Naive thymus-derived CD4-positive, alpha-beta T cell (primary cell): ENCODE results near the gene TUBB4B. TPM values are rescaled to one million over a fixed set of nuclear protein-coding genes. Genes with fewer than 3 reads are reported as not detected.

Experiments used
- ATAC-seq: fragments of 150-1000 bp; cut with Tn5 transposase; 2 replicates; pipeline ENCODE4 v1.10.0; 2021; ENCODE audit warnings: mild to moderate bottlenecking, moderate library complexity
- CTCF ChIA-PET: fragments of 350-600 bp; sonication (Branson Sonifier 250); formaldehyde crosslinking; loops from one replicate; lab custom pipeline; 2021; ENCODE audit warnings: antibody characterized with exemption; lab: Charles Lee
- POLR2A ChIA-PET: fragments of 350-600 bp; sonication (Branson Sonifier 250); formaldehyde crosslinking; loops from one replicate; lab custom pipeline; 2021; ENCODE audit warnings: antibody characterized with exemption, inconsistent platforms; lab: Charles Lee
- DNase-seq, 9 donors: peaks; one replicate each; pipeline versions ENCODE4 v3.0.0 to v3.0.0-alpha.2; 2020 to 2022; ENCODE audit warnings: mixed read lengths in 1 of 9
- H3K27ac ChIP-seq: one replicate; pipeline ENCODE4 v1.7.0; 2013; ENCODE audit warnings: mild to moderate bottlenecking, low read depth, low read length, moderate library complexity
- H3K27me3 ChIP-seq, 2 donors: one replicate each; pipeline ENCODE4 v1.7.0; 2013; ENCODE audit warnings: low read length in 2 of 2, mild to moderate bottlenecking in 2 of 2, moderate library complexity in 2 of 2; ENCODE audit not compliant: control insufficient read depth in 2 of 2, insufficient read depth in 2 of 2
- H3K36me3 ChIP-seq, 3 experiments: 1 replicate in 2 of 3; 2 replicates in 1 of 3; pipeline ENCODE4 v1.7.0; 2013; ENCODE audit warnings: low read length in 3 of 3, mild to moderate bottlenecking in 3 of 3, moderate library complexity in 1 of 3; ENCODE audit not compliant: insufficient read depth in 3 of 3, control insufficient read depth in 2 of 3
- H3K4me1 ChIP-seq, 2 donors: one replicate each; pipeline ENCODE4 v1.7.0; 2013; ENCODE audit warnings: low read length in 2 of 2, mild to moderate bottlenecking in 2 of 2, moderate library complexity in 1 of 2; ENCODE audit not compliant: control insufficient read depth in 2 of 2, insufficient read depth in 2 of 2
- H3K4me3 ChIP-seq: 2 replicates; pipeline ENCODE4 v1.7.0; 2013; ENCODE audit warnings: mild to moderate bottlenecking, low read length
- H3K9me3 ChIP-seq, 3 experiments: 1 replicate in 2 of 3; 2 replicates in 1 of 3; pipeline ENCODE4 v1.7.0; 2013; ENCODE audit warnings: low read length in 3 of 3; ENCODE audit not compliant: control insufficient read depth in 2 of 3
- H3K27ac Mint-ChIP-seq, 9 donors: one replicate each; pipeline ENCODE4 v1.8.0; 2020 to 2022; ENCODE audit warnings: mixed read lengths in 9 of 9, mild to moderate bottlenecking in 8 of 9, moderate library complexity in 5 of 9, inconsistent platforms in 2 of 9
- H3K27me3 Mint-ChIP-seq, 5 donors: one replicate each; pipeline ENCODE4 v1.8.0; 2021 to 2022; ENCODE audit warnings: mixed read lengths in 5 of 5, mild to moderate bottlenecking in 1 of 5
- H3K36me3 Mint-ChIP-seq, 5 donors: one replicate each; pipeline ENCODE4 v1.8.0; 2020 to 2022; ENCODE audit warnings: mixed read lengths in 5 of 5, mild to moderate bottlenecking in 3 of 5, inconsistent platforms in 1 of 5
- H3K4me1 Mint-ChIP-seq, 7 donors: one replicate each; pipeline ENCODE4 v1.8.0; 2020 to 2022; ENCODE audit warnings: mixed read lengths in 7 of 7, mild to moderate bottlenecking in 3 of 7, inconsistent platforms in 1 of 7
- H3K4me3 Mint-ChIP-seq, 10 donors: one replicate each; pipeline ENCODE4 v1.8.0; 2020 to 2022; ENCODE audit warnings: mild to moderate bottlenecking in 10 of 10, mixed read lengths in 10 of 10, moderate library complexity in 6 of 10, inconsistent platforms in 2 of 10
- H3K9me3 Mint-ChIP-seq, 11 donors: one replicate each; pipeline ENCODE4 v1.8.0; 2020 to 2022; ENCODE audit warnings: mixed read lengths in 11 of 11, mild to moderate bottlenecking in 4 of 11, inconsistent platforms in 1 of 11, moderate library complexity in 1 of 11
- intact Hi-C, 2 donors: fragments of 100-400 bp; cut with micrococcal nuclease; formaldehyde crosslinking; loops; one replicate each; pipeline ENCODE4 v1.15.1; 2023
- polyA plus RNA-seq, 2 donors: library from polyadenylated mRNA; unstranded; fragments of 300-500 nt; fragmentation: Illumina TruSeq; gene quantifications; one replicate each; pipeline ENCODE4 v1.2.3, GENCODE V29; 2021
- total RNA-seq, 6 experiments: library from RNA in 5 of 6; stranded (reverse) in 5 of 6; gene quantifications; 1 replicate in 5 of 6; 2 replicates in 1 of 6; pipeline ENCODE4 v1.2.3 and lab custom pipeline; 2021 to 2026

TUBB4B gene
- total and polyA plus RNA-seq, 7 experiments from 2014 or later: 17.5 to 260 (median 80.4) TPM

GRCh38 chr9:137194388-137194787, 46.7 kb upstream of the TUBB4B start:
- no peak for ATAC-seq
- ChIA-PET CTCF (no interaction called here), POLR2A (interaction anchor here (1.3 to 10.4 kb wide), 2 partner anchors 10 to 29 kb away, joined by 4 to 136 read pairs; partner anchors contain the start of genes NDOR1, TMEM203 and TPRN)
- Histone ChIP-seq H3K27ac (no peak overlapping the region), H3K9me3 (no peaks in the 10 kb centered on the region), H3K27me3 (no peaks in the 10 kb centered on the region), H3K36me3 (peaks cover 0 to 20% (median 0%) of the 10 kb centered on the region in 3 experiments), H3K4me3 (no peak overlapping the region), H3K4me1 (peaks cover 6 to 9% of the 10 kb centered on the region in 2 donors)
- no peaks in the 10 kb centered on the region for H3K9me3 Mint-ChIP-seq
- intact Hi-C loops: no loop called here
- peaks cover 0 to 4% (median 0%) of the 10 kb centered on the region in 5 donors for H3K36me3 Mint-ChIP-seq
- no peaks in the 10 kb centered on the region for H3K27me3 Mint-ChIP-seq
- DNase-seq: no peak
- peaks cover 0 to 22% (median 8%) of the 10 kb centered on the region in 7 donors for H3K4me1 Mint-ChIP-seq
- no peak overlapping the region for H3K27ac Mint-ChIP-seq
- H3K4me3 Mint-ChIP-seq: no peak overlapping the region

- Histone ChIP-seq H3K4me3 (no peak overlapping the region), H3K36me3 (peaks cover 0 to 16% (median 0%) of the 10 kb centered on the region in 3 experiments), H3K4me1 (peaks cover under 1 to 4% of the 10 kb centered on the region in 2 donors), H3K27me3 (no peaks in the 10 kb centered on the region), H3K9me3 (no peaks in the 10 kb centered on the region), H3K27ac (no peak overlapping the region)
- ATAC-seq (no peak), DNase-seq (no peak)
- no peaks in the 10 kb centered on the region for H3K9me3 Mint-ChIP-seq
- ChIA-PET POLR2A (interaction anchor here (10.4 kb wide), 1 partner anchor 10 kb away, joined by 136 read pairs; the partner anchor contains the start of genes NDOR1, TMEM203 and TPRN), CTCF (no interaction called here)
- no peaks in the 10 kb centered on the region for H3K27me3 Mint-ChIP-seq
- H3K4me1 Mint-ChIP-seq: peaks cover 0 to 17% (median 7%) of the 10 kb centered on the region in 7 donors
- H3K4me3 Mint-ChIP-seq: no peak overlapping the region
- intact Hi-C loops: no loop called here
- H3K27ac Mint-ChIP-seq: no peak overlapping the region
- H3K36me3 Mint-ChIP-seq: peaks cover 0 to 4% (median 0%) of the 10 kb centered on the region in 5 donors
Observed at GRCh38 chr9:137194909-137195308, 46.2 kb upstream of the TUBB4B start.

DNA sequence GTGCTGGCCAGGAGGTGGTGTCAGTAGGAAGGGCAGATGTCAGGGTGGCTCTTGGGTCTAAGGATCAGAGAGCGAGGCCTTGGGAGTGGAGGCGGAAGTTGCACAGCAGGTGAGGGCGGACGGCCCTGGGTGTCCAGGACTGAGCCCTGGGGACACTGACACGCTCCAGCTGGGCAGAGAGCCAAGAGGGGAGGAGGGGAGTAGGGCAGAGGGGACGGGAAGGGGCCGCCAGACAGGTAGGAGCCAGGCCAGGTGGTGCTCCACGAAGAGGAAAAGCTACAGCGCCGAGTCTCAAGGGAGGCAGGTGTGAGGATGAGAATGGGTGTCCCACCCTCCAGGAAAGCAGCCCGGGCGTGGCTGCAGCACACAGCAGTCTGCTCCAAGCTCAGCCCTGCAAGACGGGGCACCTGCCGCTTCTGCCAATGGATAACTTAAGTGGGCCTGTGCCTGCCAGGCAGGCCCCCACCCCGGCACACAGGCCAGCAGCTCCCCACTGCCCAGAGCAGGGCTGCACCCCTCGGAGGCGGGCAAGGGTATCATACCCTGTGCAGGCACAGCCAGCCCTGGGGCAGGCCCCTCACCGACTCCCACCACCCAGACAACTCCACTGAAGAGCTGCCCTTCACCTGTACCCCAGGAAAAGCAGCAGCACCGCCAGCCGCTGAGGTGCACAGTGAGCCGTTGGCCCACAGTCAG, 45.4 kb upstream of the TUBB4B start:
- DNase-seq (no peak), ATAC-seq (no peak)
- no peaks in the 10 kb centered on the region for H3K9me3 ChIP-seq
- H3K36me3 ChIP-seq: peaks cover 0 to 9% (median 0%) of the 10 kb centered on the region in 3 experiments
- no peaks in the 10 kb centered on the region for H3K9me3 Mint-ChIP-seq
- peaks cover 0 to 4% (median 0%) of the 10 kb centered on the region in 5 donors for H3K36me3 Mint-ChIP-seq
- peaks cover 0 to 11% (median 4%) of the 10 kb centered on the region in 7 donors for H3K4me1 Mint-ChIP-seq
- intact Hi-C loops: no loop called here
- H3K27ac ChIP-seq: no peak overlapping the region
- no peak overlapping the region for H3K4me3 Mint-ChIP-seq
- no peak overlapping the region for H3K4me3 ChIP-seq
- no peaks in the 10 kb centered on the region for H3K27me3 ChIP-seq
- H3K4me1 ChIP-seq: no peaks in the 10 kb centered on the region
- CTCF ChIA-PET: no interaction called here
- H3K27ac Mint-ChIP-seq: no peak overlapping the region
- no peaks in the 10 kb centered on the region for H3K27me3 Mint-ChIP-seq
- POLR2A ChIA-PET: interaction anchor here (0.6 to 1.6 kb wide), 3 partner anchors 9 to 199 kb away, joined by 3 to 5 read pairs (median 4); partner anchors contain the start of genes CLIC3 and TMEM203

GRCh38 chr9:137198051-137198901, 42.8 kb upstream of the TUBB4B start:
- H3K27me3 ChIP-seq: no peaks in the 10 kb centered on the region
- H3K27ac ChIP-seq: no peak overlapping the region
- Mint-ChIP-seq H3K4me1 (peaks cover 9 to 21% (median 11%) of the 10 kb centered on the region in 7 donors), H3K9me3 (no peaks in the 10 kb centered on the region), H3K27me3 (no peaks in the 10 kb centered on the region), H3K4me3 (peak overlapping the region in 5 of 10 donors; percentile 12 to 81 (median 42)), H3K36me3 (no peaks in the 10 kb centered on the region), H3K27ac (no peak overlapping the region)
- H3K9me3 ChIP-seq: no peaks in the 10 kb centered on the region
- POLR2A ChIA-PET: interaction anchor here (0.6 to 3.4 kb wide), 7 partner anchors 9 to 386 kb away, joined by 3 to 16 read pairs (median 4); partner anchors contain the start of genes CYSRT1, MAN1B1 and SSNA1
- H3K4me3 ChIP-seq: no peak overlapping the region
- no peak for ATAC-seq
- DNase-seq: no peak
- CTCF ChIA-PET: no interaction called here
- no peaks in the 10 kb centered on the region for H3K36me3 ChIP-seq
- H3K4me1 ChIP-seq: peaks cover 6 to 8% of the 10 kb centered on the region in 2 donors
- intact Hi-C loops: no loop called here

DNA sequence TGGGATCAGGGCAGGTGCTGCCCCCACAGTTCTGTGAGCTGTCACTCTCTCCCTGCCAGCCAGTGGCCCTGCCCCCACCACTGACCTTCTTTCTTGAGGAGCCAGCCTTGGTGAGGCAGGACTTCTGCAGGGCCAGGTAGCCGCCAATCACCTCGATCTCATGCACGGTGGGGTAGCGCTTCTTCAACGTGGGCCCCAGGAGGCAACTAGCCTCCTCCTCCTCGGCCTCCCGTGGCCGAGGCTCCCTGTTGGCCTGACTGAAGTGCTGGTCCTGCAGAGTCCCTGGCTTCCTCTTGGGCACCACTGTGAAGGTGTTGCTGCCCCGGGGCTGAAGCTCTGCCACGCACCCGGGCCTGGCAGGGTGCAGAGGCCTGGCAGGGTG, 42.2 kb upstream of the TUBB4B start:
- ATAC-seq: no peak
- Mint-ChIP-seq H3K9me3 (no peaks in the 10 kb centered on the region), H3K27me3 (no peaks in the 10 kb centered on the region), H3K27ac (no peak overlapping the region), H3K36me3 (no peaks in the 10 kb centered on the region), H3K4me3 (peak overlapping the region in 3 of 10 donors; percentile 25 to 81 (median 56)), H3K4me1 (peaks cover 10 to 24% (median 14%) of the 10 kb centered on the region in 7 donors)
- ChIA-PET CTCF (no interaction called here), POLR2A (interaction anchor here (0.6 to 3.4 kb wide), 6 partner anchors 10 to 375 kb away, joined by 3 to 16 read pairs (median 4); partner anchors contain the start of genes CYSRT1, MAN1B1, SSNA1 and TUBB4B)
- Histone ChIP-seq H3K9me3 (no peaks in the 10 kb centered on the region), H3K27me3 (no peaks in the 10 kb centered on the region), H3K4me1 (peaks cover 7 to 13% of the 10 kb centered on the region in 2 donors), H3K36me3 (no peaks in the 10 kb centered on the region), H3K4me3 (no peak overlapping the region), H3K27ac (no peak overlapping the region)
- intact Hi-C loops: no loop called here
- DNase-seq: no peak

DNA sequence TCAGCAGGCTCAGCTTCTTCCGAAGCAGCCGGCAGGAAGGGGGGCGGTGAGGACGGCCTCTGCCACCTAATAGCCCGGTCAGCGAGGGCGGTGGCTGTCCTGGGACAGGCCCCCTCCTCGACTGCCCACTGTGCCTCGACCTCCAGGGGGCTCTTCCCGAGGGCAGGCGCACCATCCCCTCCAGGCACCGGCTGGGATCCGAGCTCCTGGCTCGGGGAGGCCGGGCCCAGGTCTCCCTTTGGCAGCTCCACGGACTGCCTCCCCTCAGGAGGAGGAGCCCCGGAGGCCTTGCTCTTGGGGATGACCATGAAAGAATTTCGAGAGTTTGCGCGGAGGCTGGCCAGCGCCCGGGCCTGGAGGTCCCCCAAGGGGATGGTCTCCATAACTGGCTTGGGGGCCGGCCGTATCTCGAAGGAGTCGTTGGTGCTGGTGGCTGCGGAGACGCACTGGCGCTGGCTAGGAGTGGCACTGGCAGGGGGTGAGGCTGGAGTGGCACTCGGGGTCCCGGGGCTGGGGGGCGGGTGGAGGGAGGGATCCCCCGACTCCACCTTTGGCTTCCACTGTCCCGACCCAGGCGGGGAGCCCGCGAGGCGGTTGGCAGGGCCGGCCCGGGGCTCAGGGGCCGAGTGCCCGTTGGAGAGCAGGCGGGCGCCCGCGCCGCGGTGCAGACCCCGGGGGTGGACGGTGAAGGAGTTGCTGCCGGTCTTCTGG, 41.5 kb upstream of the TUBB4B start:
- POLR2A ChIA-PET: interaction anchor here (0.8 to 3.4 kb wide), 5 partner anchors 10 to 113 kb away, joined by 3 to 16 read pairs (median 4); partner anchors contain the start of genes CYSRT1, MAN1B1, SSNA1 and TUBB4B
- H3K9me3 ChIP-seq: no peaks in the 10 kb centered on the region
- DNase-seq: no peak
- intact Hi-C loops: loop anchor here (1.0 to 10.0 kb wide), 12 partner anchors 11 to 409 kb away; partner anchors contain the start of genes ANAPC2 (in 2 of the 2), MAN1B1 (in 2 of the 2), SSNA1 (in 2 of the 2) and TUBB4B (in 2 of the 2)
- Mint-ChIP-seq H3K4me3 (peak overlapping the region in 9 of 10 donors; percentile 36 to 82 (median 77)), H3K36me3 (no peaks in the 10 kb centered on the region), H3K27ac (peak overlapping the region in 1 of 9 donors; percentile 49), H3K27me3 (no peaks in the 10 kb centered on the region), H3K4me1 (peaks cover 16 to 31% (median 21%) of the 10 kb centered on the region in 7 donors), H3K9me3 (no peaks in the 10 kb centered on the region)
- no peak for ATAC-seq
- H3K27me3 ChIP-seq: no peaks in the 10 kb centered on the region
- H3K4me3 ChIP-seq: no peak overlapping the region
- H3K27ac ChIP-seq: no peak overlapping the region
- peaks cover 14 to 20% of the 10 kb centered on the region in 2 donors for H3K4me1 ChIP-seq
- CTCF ChIA-PET: no interaction called here
- H3K36me3 ChIP-seq: no peaks in the 10 kb centered on the region
